ENCODE measurements around the gene ATF3.

ATF3 gene

GRCh38 chr1:212586206-212587015 is 22.1 kb upstream of the ATF3 start:
- DNase-seq (ENCODE audit: low read depth), result no peak

DNA sequence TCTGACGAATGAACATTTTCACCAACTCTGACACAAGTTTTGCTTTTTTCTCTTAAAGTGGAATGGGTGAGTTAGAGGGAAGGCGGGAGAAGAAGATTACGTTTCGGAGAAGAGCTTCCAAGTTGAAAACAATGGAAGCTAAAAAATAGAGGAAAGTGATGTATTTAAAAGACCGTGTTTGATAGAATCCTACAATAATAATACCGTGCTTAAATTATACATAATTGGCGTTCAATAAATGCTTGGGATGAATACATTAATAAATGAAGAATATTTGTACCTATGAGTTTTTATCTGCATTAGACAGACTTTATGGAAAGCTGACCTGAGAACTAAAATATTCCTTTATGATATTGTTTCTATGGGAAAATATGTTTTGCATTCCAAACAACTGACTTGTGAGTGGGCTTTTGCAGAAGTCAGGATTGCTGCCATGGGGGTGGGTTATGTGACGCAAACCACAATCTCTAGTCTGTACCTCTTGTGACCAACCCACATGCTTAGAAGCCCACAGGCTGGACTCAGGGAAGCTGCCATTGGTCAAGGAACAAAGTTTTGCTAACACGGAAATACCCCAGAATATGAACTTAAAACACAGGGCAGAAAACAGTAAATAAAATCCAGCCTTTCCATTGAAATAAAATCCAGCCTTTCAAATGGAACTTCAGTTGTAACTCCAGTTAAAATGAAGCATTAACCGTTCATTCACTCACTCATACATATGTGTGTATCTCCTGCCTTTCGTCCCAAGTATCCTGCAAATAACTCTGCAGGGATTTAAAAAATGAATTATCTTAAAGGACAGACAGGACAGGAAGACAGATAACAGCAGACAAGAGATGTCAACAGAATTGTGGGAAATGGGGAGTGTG is 21.3 kb upstream of the ATF3 start:
- DNase-seq (ENCODE audit: low read depth), result no peak

- DNase-seq (ENCODE audit: low read depth), result no peak
These were observed 20.6 kb upstream of the ATF3 start for GRCh38 chr1:212587888-212588510.

DNA sequence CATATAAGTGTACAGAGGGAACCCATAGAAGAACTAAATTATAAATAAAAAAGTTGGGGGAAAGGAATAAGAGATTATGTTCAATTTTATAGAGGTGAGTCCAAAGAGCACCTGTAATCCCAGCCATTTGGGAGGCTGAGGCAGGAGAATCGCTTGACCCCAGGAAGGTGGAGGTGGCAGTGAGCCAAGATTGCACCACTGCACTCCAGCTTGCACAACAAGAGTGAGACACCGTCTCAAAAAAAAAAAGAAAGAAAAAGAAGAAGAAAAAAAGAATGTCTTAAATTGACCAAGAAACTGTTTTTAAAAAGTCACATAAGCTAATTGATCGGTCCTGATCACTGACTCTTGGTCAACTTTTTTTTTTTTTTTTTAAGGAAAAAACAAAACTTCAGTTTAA is 19.1 kb upstream of the ATF3 start:
- DNase-seq (ENCODE audit: low read depth), result no peak

DNA sequence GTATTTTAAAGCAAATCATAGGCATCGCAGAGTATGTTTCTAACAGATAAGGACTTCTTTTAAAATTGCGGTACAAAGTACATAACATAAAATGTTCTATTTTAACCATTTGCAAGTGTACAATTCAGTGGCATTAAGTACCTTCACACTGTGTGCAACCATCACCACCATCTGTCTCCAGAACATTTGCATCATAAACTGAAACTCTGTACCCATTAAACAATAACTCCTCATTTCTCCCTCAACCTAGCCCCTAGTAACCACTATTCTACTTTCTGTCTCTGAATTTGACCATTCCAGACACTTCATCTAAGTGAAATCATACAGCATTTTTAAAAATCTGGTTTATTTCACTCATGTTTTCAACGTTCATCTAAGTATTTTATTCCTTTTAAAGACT is 16.6 kb upstream of the ATF3 start:
- DNase-seq (ENCODE audit: low read depth), result no peak

DNA sequence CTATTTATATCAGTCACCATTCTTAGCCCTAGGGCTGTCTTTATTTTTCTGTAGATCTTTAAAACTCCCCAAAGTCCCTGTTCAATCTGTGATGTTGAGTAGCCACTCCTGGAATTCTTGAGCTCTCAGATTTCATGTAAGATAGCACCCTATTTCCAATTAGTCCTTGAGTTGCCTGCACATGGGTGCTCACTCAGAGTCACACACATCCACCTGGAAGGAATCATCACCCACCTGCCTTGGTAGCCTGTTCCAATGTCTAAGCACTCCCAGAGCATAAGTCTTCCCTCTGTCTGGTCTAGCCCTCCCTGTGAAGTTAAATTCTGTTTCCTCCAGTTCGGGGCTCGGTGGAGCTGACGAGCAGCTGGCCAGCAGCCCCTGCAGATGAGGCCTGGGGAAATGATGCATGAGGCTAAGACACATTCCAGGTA is 14.7 kb upstream of the ATF3 start:
- DNase-seq (ENCODE audit: low read depth), result no peak

GRCh38 chr1:212594640-212595039 is 13.9 kb upstream of the ATF3 start:
- no peak for DNase-seq (ENCODE audit: low read depth)

DNA sequence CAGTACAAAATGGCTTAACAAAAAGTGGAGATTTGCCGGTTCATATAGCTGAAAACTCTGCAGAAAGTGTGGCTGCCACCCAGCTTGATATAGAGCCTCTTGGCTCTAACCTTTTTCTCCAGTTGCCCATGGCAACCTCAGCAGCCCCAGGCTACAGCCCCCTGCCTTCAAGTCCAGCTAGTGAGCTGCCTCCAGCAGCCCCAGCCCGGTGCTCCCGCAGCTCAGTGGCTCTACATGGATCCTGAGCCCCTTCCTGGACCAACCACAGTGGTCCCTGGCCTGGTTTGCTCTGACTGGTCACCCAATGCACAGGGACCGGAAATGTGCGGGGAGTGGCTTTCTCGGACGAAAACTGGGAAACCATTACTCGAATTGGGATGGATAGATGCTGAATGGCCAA is 13.3 kb upstream of the ATF3 start:
- DNase-seq (ENCODE audit: low read depth), result no peak

DNA sequence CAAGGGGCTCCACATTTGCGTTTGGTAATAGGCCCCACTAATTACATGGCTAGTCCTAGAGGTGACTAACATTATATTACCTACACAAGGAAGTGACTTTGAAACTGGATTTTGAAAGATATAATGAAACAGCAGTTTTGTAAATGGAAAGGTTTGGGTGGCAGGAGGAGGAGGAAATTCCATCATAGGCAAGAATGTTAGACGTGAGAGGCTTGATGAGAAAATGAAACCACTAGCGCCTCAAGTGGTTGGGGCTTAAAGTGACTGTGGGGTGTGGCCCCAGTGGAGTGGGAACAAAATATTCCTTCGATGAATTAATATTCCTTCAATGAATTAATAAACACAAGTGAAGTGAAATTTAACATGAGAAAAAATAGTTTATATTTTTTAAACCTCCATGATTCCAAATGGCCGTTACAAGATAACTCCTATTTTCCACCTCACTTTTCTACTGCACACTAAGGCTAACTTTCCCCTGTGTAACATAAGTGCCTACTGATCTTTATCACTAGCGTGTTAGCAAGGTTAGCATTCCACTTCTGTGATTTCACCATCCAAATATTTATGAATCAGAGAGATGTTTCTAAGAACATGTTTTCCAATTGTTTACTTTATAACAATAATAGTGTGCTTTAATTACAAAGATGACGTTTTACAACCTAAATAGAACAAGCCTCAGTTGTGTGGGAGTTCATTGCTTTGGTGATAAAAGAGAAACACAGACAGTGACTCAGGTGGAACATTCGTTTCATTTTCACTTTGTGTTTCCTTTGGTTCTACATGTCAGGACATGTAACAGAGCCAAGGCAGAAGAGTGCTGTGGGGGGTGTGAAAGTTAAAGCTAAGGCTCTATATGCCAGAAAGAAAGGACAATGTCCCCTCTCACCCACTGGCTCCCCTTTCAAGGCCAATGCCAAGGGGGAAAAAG is 12.5 kb upstream of the ATF3 start:
- peak; percentile 99 for DNase-seq (ENCODE audit: low read depth)

DNA sequence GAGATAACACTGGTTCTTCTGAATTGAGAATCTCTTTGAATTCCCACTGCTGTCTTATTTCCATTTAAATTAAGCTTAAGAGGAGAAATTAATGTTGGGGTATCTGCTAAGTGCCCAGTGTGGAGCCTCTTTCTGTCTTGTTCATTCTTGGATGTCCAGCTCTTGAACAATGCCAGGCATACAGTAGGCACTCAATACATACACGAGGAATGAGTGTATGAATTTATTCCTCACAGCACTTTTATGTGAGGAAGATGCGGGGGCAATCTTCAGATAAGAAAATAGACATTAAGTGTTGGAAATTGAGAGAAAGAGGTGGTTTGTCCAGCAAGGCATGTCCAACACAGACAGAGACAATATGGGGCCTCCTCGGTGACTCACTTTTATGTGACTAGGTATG is 11.8 kb upstream of the ATF3 start:
- DNase-seq (ENCODE audit: low read depth), result no peak

DNA sequence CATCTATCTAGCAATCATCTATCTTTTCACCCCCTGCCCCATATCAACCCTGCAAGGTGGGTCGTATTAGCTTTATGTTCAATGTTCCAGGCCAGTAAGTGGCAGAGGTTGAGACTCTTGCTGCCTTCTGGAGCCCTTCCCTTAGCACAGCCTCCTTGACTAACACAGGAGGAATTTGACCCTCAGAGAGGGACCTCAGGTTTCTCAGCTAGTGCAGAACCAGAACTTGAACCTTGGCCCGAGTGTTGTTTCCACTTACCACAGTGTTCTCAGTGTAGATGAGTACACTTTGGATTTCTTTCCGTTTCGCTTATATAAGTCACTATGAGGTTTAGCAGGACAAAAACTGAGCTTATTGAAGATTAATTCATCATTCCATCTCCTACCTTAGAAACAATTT is 11.1 kb upstream of the ATF3 start:
- peak; percentile 57 for DNase-seq (ENCODE audit: low read depth)

DNA sequence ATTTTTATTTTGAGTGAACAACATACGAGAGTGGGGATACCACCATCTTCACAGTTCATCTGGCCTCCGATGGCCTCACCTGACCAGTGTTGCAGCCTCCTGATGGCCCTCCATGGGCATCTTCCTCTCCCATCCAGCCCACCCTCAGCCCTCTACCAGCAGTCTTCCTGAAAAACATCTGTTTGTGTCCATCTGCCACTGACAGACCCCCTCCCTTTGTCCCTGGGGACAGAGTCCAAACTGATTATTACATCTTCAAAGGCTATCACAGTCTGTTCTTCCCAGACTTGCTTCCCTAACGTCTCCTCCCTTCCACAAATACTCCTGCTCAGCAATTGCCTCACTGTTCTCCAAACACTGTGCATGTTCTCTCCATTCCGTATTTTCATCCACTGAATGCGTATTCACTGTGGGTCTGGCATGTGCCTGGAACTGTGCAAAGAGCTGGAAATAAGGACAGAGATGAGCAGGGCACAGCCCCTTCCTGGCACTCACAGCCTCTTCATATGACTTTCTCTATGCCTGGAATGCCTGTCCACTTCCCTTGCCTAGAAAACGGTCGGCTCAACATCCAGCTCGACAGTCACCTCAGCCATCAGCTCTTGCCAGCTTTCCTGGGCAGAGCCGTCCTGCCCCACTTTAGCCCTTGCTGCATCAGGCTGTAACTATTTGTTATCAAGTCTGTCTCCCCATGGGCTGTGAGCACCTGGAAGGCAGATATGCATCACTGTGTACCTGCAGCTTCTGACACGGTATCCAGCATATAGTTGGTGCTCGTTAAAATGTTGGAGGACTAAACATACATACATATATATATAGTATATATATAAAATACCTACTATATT is 8.3 kb upstream of the ATF3 start:
- no peak for DNase-seq (ENCODE audit: low read depth)

- peak; percentile 40 for DNase-seq (ENCODE audit: low read depth)
These were observed 7.6 kb upstream of the ATF3 start for GRCh38 chr1:212600980-212601379.

DNA sequence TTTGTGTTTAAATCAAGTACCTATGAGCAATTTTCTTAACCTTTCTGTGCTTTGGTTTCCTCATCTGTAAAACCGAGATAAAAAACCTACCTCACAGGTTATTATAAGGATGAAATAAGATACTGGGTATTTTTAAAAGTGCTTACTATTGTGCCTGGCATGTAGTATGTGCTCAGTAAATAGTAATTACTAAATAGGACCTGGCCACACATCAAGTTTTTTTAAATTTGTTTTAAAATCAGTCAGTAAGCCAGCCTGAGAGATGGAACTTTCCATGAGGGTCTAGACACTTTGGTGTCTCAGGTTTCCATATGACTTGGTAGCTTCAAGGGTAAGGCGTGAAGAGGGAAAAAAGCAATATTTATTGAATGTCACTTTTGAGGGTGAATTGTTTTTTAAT is 7.0 kb upstream of the ATF3 start:
- no peak for DNase-seq (ENCODE audit: low read depth)

DNA sequence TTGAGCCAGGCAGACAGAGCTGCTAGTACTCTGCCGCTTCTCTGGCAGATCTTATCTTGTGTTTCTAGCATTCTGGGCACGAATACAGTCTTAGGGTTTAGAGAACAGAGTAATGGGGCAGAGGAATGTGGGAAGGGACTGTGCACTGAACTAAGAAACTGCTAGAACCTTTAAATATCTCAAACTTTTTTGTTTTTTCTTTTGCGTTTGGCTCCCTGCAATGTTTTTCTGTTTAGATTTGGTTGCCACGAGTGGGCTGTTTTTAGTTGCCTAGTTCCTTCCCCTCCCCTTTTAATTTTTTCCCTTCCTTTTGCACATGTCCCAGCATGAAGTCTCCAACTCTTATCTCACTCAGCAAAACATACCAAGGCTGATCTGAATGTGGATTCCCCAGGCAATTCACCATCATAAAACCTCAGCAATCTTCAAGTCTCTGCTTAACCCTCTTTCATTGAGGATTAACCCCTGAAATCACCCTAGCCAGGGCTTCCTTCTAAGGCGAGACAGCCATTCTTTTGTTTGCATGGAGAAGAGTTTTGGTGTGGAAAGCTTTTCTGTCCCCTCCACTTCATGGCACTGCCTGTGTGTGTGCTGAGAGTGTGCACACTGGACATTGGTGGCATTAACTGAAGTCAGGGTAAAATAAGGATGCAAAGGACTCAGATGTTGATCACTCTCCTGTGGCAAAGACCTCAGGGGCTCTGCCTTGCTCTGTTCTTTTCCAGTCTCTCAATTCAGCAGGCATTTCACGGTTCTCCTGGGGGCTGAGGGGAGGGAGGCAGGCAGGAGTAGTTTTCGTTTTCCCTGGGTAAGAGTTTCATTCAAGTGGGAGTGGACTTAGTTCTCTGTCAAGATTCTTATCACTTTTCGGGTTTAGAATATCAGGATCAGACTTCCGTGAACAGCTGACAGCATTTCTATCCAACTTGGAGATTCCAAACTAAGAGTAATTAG is 2.8 kb upstream of the ATF3 start:
- DNase-seq (ENCODE audit: low read depth), result no peak

GRCh38 chr1:212606395-212607205 is 2.0 kb upstream of the ATF3 start:
- peak; percentile 19 for DNase-seq (ENCODE audit: low read depth)

DNA sequence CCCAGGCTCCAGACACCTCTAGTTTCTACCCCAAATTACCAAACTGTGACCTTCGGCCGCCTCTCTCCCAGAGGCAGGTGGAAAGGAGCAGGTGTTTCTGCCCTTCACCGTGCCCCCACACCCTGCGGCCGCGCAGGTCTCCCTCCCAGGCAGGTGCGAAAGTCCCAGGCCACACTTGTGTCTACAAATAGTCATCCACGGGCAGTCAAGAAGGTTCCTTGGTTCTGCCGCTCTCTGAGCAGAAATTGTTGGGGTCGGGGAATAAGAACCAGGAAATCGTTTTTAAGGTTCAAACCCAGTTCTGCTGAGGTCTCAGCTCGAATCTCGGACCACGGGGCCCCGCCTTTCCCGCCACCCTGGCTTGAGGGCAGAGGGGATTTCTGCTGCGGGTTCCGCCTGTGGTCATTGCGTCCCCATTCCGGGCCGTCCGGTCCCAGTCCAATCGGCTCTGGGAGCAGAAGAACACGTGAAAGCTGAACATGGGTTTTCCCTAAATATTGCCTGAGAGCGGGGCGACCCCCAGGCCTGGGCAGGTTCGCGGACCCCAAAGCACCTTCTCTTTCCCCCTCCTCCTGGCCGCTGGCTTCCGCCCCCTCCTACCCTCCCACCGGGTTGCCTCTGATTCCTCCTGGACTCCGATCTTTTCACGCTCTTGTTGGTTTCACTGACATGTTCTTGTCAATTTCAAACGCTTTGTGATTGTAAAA is 1.2 kb upstream of the ATF3 start:
- peak; percentile 18 for DNase-seq (ENCODE audit: low read depth)

DNA sequence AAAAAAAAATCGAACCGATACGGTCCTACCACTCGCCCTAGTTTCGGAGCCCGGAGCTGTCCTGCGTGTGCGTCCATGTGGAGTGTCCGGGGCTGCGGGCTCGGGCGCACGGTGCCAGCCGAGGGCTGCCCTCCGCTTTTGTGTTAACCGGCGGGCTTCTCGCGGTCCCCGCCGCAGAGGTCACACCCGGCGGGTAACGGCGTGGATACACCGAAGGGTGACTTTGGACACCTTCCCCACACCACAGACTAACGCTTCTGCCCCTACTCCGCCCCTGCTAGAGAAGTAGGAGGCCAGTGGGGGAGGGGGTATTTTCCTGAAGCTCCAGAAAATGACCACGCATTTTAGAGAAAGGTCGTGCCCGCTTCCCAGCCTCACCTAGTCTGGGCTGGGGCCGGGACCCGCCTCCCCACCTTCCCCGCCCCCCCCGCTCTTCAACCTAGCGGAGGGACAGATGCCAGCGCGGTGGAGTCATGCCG is 609 bp upstream of the ATF3 start:
- peak; percentile 35 for DNase-seq (ENCODE audit: low read depth)
